ENCODE measurements around the gene PWWP2A. TPM values are rescaled to one million over a fixed set of nuclear protein-coding genes. Genes with fewer than 3 reads are reported as not detected.

The PWWP2A gene
- total RNA-seq, 1 donor from 2014 or later = 34.7 TPM

DNA sequence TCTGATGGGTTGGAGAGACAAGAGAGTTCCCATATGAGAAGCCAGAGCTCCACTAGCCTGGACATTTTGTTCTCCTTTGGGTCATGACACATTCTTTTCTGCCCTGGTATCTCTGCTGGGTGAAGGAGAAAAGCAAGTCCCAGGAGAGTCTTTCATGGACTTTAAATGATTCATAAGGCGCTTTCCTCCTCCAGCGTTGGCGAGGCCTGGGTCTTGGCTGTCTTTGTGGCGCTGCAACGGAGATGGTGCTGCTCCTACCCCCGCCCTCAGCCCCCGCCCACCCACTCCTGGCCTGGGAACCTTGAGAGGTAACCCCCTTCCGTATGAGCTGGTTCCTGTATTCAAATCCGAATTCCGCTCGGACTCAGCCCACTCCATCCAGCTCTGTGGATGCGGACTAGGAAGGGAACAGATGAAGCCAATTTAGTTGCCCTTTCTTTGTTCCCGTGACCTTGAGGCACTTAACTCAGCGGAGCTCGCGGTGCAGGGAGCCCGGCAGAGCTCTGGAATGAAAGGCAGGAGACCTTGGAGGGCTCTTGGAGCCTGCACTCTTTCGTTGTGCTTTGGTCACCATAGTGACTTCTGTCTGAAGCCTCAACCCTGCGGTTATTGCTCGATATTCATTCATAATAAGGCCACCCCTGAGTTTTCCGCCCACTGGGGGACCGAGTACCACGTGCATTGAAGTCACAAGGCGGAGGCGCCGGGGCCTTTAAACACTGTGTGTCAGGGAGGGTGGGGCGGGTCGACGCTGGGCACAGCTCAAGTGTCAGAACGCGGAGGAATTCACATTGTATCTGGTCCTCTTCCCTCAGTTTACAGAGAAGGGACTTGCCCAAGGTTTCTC, 14.0 kb upstream of the PWWP2A start:
- no peak for DNase-seq (ENCODE audit: low spot score)

DNA sequence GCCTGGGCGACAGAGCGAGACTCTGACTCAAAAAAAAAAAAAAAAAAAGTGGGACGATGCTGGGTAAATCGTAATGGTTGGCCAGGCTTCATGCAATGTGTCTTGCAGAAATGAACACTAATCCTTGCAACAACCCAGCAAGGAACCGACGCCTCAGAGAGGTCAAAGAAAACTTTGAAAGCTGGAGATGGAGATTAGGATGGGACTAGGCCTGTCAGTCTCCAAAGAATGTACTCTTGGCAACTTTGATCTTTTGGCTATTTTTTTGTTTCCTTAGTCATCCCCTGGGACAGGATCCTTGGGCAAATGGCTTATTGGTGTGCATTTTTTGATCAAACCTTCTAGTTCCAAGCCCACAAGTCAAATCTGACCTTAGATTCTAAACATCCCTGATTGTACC, 10.6 kb upstream of the PWWP2A start:
- DNase-seq (ENCODE audit: low spot score) = no peak

DNA sequence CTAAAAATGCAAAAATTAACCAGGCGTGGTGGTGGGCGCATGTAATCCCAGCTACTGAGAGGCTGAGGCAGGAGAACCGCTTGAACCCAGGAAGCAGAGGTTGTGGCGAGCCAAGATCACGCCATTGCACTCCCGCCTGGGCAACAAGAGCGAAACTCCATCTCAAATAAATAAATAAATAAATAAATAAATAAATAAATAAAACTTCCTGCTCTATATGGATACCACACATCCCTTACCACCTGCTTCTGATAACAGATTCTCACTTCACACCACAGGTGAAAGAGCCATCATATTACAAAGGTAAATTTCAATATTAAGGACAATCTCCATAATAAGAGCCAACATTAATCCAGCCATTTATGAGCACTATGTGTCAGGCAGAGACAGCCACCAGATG, 9.4 kb upstream of the PWWP2A start:
- no peak for DNase-seq (ENCODE audit: low spot score)

DNA sequence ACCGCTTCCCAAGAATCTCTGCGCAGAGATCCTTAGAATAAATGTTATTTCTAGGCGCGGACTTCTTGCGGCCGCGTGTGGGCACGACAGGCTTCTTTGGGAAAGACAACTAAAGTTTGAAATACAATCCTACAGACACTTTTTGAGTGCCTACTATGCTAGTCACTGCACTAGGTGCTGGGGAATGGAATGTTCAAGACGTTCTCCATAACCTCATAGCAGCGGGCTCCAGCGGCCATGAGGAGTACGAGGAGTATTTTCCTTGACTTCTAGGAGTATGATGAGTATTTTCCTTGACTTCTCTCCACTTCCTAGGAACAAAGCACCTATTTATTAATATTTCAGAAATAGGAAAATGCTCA, 636 bp upstream of the PWWP2A start:
- no peak for DNase-seq (ENCODE audit: low spot score)

DNA sequence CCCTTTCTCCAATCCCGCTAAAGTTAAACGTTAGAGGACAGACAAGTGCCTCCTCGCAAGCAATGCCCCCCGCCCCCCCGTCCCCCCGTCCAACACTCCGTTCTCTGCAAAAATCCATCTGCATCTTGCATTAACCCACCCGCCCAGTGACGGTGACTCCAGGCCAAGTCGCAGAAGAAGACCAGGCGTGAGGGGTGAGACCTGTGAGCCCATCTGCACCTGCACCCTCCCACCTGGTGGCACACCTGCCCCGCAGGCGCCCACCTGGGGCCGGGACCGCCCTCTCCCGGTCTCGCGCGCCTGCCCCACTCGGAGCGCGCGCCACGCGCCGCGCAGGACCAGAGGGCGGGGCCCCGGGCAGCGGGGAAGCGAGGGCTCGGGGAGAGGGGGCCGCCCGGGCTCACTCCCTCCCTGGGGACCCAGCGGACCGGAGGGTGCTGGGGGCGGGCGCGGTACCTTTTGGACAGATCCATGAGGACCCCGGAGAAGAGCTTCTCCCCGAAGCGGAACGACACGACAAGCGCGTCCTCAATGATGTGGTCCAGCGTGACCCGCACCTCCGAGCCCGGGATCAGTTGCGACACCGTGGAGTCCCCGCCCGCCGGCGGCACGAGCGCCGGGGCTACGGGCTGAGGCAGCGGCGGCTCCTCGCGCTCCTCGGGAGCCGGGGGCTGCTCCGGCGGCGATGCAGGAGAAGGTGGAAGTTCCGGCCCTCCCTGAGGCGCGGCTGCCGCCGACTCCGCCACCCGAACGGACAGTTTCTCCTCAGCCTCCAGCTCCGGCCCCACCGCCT, 705 bp downstream of the PWWP2A start:
- DNase-seq (ENCODE audit: low spot score) = peak; percentile 51

DNA sequence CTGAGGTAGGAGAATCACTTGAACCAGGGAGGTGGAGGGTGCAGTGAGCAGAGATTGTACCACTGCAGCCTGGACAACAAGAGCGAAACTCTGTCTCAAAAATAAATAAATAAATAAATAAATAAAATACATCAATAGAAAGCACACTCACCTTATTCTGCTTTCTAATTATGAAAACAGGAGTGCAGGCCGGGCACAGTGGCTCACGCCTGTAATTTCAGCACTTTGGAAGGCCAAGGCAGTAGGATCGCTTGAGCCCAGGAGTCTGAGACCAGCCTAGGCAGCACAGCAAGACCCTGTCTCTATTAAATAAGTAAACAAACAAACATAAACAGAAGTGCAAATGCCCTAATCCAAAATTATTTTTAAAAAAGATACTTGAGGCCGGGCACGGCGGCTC, 2.3 kb downstream of the PWWP2A start:
- DNase-seq (ENCODE audit: low spot score) = no peak

DNA sequence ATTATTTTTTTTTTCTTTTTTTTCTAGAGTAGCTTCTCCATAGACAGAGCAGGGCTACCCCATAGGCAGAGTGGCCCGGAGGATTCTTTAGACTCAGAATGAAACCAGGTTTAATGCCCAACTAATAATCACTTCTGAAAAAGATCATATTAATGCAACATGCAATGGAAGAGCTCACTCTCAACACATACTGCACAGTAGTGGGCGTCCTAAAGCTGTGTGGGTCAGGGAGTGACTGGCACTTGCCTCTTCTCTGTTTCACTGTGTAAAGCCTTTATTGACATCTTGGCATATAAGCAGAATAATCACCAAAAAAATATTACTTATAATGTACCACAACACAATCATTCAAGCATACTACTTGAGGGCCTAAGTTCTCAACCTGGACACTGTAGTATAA, 11.1 kb downstream of the PWWP2A start:
- DNase-seq (ENCODE audit: low spot score) = no peak

DNA sequence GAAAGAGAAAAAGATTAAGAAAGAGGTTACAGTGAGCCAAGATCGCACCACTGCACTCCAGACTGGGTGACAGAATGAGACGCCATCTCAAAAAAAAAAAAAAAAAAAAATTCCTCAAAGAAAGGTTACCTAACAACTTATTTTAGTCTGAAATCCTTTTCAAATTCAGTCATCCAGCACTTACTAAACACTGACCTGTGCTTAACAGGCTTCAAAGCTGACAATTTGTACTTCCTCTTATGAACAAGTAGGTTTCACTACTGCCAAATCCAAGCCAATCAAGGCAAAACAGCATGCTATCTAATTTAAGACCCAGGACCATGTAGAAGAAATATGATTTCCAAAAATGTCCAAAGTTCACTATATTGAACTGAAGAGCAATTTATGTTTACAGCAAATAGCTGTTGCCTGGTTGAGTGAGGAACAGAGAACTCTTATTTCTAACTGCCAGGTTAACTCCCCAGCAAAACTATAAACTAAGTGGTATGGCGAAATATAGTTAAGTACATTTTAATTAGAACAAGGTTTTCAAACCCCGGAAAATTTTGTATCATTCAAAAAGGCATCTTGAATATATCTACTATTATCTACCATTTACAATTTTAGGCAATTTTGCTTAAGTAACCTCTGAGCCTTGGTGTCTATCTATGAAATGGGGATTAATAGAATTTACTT, 13.4 kb downstream of the PWWP2A start:
- DNase-seq (ENCODE audit: low spot score) = no peak

DNA sequence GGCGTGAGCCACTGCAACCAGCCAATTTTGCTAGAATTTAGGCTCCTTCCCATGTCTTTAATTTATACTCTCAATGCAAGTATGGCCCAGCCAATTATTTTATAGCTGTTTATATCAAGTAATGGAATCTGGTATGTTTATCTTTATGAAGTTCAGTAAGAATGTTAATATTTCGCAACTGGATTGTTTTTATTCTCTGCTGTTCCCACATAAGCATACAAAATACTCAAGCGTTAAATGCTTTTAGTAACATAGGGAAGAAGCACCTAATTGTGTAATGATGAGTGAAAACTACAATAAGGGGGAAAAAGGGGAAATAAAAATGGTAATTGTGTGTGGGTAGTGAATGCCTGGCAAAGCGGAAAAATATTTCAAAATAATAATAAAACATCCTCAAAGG, 21.3 kb downstream of the PWWP2A start:
- DNase-seq (ENCODE audit: low spot score) = no peak

DNA sequence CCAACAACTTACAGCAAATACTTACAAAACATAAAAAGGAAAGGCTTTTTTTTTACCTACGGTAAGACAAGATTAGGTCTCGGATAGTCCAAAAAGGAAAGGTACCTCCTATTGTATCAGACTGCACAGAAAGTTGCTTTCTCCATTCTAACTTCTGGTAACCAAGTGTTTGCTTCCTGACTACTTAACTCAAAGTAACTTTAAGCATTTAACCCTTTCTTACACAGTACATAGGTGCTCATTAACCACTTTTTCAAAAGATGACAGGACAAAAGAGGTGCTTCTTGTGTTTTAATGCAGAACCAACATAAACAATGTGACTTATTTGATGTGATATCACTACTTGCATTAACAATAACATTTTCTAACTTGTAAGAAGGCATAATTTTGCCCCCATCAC, 23.1 kb downstream of the PWWP2A start:
- DNase-seq (ENCODE audit: low spot score) = no peak

DNA sequence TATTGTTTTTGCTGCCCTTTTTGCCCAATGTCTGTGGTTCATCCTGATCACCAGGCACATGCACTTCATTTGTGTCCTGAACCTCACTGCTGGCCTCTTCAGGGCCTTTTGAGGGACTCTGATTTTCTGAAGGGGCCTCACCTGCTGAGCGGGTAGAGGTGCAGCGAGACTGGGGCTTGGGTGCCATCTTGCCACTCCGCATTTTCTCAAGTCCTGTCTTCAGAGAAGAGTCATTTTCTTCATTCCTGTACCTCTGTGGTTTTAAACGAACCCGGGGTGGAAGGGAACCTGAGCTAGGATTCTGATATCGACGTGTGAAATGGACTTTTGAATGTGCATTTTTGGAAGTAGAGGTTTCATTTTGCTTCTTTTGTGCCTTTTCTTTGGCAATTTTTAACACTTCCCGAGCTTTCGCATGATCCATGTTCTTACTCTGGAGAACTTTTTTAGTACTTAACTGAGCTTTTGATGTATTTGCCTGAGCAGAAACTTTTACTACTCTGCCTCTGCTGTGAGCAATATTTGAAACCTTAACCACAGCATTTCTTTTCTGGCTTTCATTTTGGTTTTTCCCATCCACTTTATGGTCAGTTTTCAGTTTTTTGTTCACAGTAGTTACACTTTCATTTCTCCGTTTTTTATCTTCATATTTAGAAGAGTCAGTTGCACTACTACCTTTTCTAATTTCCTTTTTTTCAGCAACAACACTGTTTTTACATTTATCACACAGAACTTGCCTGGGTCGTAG, 26.1 kb downstream of the PWWP2A start:
- DNase-seq (ENCODE audit: low spot score) = no peak

DNA sequence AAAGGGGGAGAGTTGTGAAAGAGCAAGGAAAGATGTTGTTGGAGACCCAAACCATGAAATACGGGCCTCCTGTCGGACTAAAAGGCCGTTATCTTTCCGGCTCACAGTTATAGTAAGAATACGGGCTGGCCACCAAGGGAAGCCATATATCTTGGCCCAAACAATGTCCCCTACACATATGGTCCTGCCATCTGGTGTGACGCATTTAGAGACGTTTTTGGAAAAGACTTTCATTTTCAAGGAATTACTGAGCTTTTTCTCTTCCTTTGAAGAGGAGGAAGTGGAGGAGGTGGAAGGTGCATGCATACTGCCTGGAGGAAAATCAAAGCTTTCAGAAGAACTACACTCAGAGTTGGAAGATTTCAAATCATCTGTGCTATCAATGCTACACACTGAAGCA, 26.7 kb downstream of the PWWP2A start:
- no peak for DNase-seq (ENCODE audit: low spot score)

DNA sequence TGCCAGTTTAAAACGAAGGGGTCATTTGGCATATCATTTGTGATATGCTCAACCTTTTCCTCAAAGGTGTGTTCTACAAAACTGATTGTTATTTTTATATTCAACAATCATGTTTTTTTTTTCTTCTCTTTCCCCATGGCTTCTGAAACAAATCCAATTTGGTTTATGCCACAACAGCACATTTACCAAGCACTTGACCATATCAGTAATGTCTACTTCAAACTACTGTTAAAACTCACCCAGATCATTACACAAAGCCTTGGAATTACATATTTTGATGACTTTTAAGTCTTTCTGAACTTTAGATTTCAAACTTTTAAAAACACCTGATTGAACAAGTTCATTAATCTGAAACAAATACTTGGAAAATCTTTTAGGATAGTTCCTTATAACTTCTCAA, 29.2 kb downstream of the PWWP2A start:
- DNase-seq (ENCODE audit: low spot score) = no peak

DNA sequence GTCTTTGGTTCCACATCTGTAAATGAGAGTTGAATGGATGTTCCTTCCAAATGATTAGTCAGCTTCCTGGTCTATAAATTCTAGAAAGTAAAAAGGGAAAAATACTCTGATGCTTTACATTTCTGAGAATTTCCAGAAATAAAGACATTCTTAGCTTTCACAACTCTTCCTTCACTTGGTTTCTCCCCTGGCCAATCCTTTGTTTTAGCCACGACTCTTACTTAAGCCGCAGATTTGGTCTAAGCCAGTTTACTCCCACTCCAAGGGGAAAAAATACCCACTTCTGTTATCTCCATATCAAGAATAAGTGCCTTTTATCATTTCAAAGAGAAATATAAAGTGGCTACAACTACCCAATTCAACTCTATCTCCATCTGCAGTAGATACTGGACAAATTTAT, 29.7 kb downstream of the PWWP2A start:
- DNase-seq (ENCODE audit: low spot score) = no peak

DNA sequence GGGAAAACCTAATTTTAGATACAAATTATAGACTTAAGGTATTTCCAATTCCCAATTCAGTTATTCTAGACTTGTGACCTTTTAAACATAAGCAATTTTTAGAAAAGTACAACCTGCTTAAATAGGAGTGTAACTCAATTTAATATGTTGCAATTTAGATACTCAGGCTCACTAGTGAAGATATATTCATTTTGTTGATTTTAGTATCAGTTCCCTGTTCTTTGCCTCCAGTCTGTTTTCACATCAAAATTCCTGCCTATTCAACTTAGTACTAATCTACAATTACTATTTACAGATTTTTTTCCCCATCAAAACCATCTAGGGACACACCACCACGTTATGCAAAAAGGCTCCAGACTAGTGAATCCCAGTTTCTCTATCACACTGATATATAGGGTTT, 30.4 kb downstream of the PWWP2A start:
- DNase-seq (ENCODE audit: low spot score) = no peak

DNA sequence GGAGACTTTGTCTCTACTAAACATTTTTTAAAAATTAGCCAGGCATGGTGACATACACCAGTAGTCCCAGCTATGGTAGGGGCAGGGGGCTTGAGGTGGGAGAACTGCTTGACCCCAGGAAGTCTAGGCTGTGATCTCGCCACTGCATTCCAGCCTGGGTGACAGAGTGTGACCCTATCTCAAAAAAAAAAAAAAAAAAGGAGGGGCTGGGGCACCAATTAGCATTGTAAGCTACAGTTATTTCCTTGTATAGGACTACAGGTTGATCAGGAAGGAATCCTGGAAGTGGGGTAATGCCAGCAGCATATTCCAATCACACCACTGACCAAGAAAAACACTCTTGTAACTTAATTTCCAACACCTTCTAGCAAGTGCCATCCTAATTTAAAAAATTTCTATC, 32.1 kb downstream of the PWWP2A start:
- DNase-seq (ENCODE audit: low spot score) = no peak

DNA sequence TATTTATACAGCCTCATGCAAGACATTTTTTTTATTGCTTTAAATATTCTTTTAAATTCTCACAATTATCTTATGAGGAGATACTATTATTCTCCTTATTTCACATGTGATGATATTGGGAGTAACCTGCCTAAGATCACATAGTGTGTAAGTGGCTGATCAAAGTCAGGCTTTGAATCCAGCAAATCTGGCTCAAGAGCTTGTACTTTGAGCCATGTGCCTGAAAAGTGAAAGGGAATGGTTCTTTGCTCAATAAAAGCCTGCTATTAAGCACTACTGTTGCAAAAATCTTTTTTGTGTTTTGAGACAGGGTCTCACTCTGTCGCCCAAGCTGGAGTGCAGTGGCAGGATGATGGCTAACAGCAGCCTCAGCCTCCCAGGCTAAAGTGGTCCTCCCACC, 35.1 kb downstream of the PWWP2A start:
- no peak for DNase-seq (ENCODE audit: low spot score)

DNA sequence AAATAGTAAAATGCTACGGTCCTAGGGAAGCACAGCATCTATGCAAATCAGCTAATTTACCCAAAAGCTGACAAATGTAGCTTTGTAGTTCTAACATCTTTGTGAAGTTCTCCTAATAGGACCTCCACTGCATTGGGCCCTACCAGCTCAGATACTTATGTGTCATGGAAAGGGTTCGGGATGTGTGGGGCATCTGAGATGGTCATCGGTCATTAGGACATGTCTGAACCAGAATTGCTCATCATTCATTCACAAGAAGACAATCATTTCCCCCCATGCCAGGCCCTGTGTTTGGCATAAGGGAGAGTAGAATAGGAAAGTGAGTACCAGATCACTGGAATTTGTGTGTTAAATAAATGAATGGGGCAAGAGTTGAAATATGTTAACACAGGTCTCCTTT, 35.7 kb downstream of the PWWP2A start:
- DNase-seq (ENCODE audit: low spot score) = no peak

DNA sequence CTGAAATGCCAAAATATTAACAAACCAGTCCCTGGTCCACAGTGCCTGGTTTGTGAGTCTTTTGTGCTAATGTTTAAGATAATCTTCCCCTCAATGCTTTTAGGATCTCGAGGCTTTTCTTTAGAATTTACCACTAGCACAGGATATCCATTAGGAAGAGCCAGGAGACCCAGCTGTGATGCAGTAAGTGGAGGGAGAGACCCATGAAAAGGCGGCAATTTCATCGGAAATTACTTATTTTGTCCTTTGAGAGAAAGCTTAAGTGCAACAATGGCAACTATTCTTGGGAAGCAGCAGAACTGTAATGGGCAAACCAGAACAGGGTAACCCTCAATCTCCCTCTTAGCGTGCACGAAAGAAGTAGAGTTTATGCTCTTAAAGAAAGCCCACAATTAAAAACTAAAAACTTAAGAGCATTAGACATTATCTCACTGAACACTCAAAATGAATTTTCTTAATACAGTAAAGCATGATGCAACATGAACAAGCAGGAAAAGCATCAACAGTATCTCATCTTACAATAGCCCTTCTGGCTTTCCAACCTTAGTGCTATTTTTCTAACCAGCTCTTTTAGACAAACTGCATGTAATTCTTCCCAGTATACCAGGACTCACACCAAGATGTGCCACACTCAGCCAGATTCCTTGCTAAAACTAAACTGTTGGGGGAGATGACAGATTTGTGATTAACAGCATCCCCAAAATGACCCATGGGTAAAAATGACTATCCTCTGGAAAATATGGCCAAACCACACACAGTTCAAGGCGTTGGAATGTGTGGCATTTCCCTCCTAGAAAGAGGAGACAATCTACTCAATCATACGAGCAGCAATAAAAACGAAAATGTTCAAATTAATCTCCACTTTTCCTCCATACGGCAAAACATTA, 36.4 kb downstream of the PWWP2A start:
- DNase-seq (ENCODE audit: low spot score) = no peak

DNA sequence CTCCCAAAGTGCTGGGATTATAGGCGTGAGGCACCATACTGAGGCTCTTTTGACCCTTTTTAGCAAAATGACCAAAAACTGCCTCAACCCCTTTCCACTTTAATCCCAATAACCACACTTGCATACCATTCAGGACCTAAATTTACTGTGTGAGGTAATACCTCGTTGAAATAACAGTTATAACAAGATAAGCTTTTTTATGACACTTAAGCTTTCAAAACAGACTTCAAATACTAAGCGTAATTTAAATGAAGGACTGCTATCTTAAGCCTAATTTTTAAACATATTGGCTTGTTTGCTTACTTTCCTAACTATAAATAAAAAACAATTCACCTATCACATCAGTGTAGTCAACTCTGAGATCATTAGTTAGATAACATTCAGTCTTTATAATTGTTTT, 37.8 kb downstream of the PWWP2A start:
- DNase-seq (ENCODE audit: low spot score) = no peak

DNA sequence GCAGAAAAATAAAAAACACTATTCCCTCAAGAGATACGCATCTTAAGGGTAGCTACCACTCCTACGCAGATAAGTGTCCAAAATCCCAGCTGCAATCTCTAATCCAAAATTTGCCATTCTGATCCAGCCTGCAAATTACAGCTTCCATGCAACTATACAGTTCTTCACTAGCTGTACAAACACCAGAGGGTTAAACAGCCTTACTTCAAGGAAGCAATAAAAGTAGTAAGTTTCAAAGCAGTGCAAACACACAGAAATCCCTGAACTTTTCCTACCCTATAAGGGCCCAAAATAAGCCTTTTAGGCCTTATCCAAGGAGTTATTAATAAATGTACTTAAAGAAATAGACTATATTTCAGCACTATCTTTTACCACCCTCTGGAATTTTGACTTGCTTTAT, 39.5 kb downstream of the PWWP2A start:
- DNase-seq (ENCODE audit: low spot score) = no peak

All from ureter (tissue), 1 donor.